KMS-11 (cell line): Measurements from ENCODE around the gene NOL4L.
"Not testable (repeated sequence)": the region's sequence is repeated elsewhere in the genome, so short reads cannot be mapped to it uniquely, and the experiment has no call there.

Experiments used
- H2AFZ ChIP-seq: fragments of 200-600 bp; sonication (generic); 2 replicates; pipeline ENCODE4 v1.6.1; 2016; ENCODE audit warnings: antibody characterized with exemption, mixed run types, low read depth
- H3K27ac ChIP-seq: fragments of 200-600 bp; sonication (generic); 2 replicates; pipeline ENCODE4 v1.6.1; 2016; ENCODE audit warnings: mild to moderate bottlenecking, mixed run types
- H3K27me3 ChIP-seq: fragments of 200-600 bp; sonication (generic); 2 replicates; pipeline ENCODE4 v1.6.1; 2017; ENCODE audit warnings: mild to moderate bottlenecking, low read depth, mixed run types, moderate library complexity; ENCODE audit not compliant: insufficient read depth
- H3K36me3 ChIP-seq: fragments of 200-600 bp; sonication (generic); 2 replicates; pipeline ENCODE4 v1.6.1; 2017; ENCODE audit warnings: mild to moderate bottlenecking, mixed run types; ENCODE audit not compliant: insufficient read depth
- H3K4me1 ChIP-seq: fragments of 200-600 bp; sonication (generic); 2 replicates; pipeline ENCODE4 v1.6.1; 2016; ENCODE audit warnings: mild to moderate bottlenecking, low read depth, mixed run types; ENCODE audit not compliant: poor library complexity, severe bottlenecking
- H3K4me2 ChIP-seq: fragments of 200-600 bp; sonication (generic); 2 replicates; pipeline ENCODE4 v1.7.0; 2016; ENCODE audit warnings: mild to moderate bottlenecking, mixed run types
- H3K4me3 ChIP-seq: fragments of 200-600 bp; sonication (generic); IDR thresholded peaks from 2 replicates; pipeline ENCODE4 v1.6.1; 2017; ENCODE audit warnings: low read depth, low read length, mixed read lengths; ENCODE audit not compliant: insufficient read depth
- H3K79me2 ChIP-seq: fragments of 200-600 bp; sonication (generic); 2 replicates; pipeline ENCODE4 v1.6.1; 2016; ENCODE audit warnings: low read depth, mixed run types; ENCODE audit not compliant: insufficient read depth
- H3K9ac ChIP-seq: fragments of 200-600 bp; sonication (generic); 2 replicates; pipeline ENCODE4 v1.6.1; 2016; ENCODE audit warnings: mild to moderate bottlenecking, mixed run types
- H4K20me1 ChIP-seq: fragments of 200-600 bp; sonication (generic); 2 replicates; pipeline ENCODE4 v1.6.1; 2016; ENCODE audit warnings: mild to moderate bottlenecking, mixed run types; ENCODE audit not compliant: insufficient read depth
- TF ChIP-seq, protein P1 (sequence below): fragments of 200-600 bp; sonication (generic); conservative IDR thresholded peaks from 2 replicates; pipeline ENCODE4 v1.6.1; 2017; ENCODE audit warnings: low read depth, mild to moderate bottlenecking, antibody characterized with exemption, low read length, moderate library complexity, mixed read lengths

The NOL4L gene

GRCh38 chr20:32495217-32495565 is 89.9 kb downstream of the NOL4L start:
- Histone ChIP-seq H3K27ac (no peak overlapping the region), H2AFZ (no peak overlapping the region), H3K4me3 (no peak overlapping the region), H4K20me1 (no peaks in the 10 kb centered on the region), H3K4me1 (no peaks in the 10 kb centered on the region), H3K79me2 (no peaks in the 10 kb centered on the region), H3K4me2 (no peak overlapping the region), H3K9ac (no peak overlapping the region), H3K36me3 (no peaks in the 10 kb centered on the region), H3K27me3 (no peaks in the 10 kb centered on the region)
- TF ChIP-seq, protein P1, sequence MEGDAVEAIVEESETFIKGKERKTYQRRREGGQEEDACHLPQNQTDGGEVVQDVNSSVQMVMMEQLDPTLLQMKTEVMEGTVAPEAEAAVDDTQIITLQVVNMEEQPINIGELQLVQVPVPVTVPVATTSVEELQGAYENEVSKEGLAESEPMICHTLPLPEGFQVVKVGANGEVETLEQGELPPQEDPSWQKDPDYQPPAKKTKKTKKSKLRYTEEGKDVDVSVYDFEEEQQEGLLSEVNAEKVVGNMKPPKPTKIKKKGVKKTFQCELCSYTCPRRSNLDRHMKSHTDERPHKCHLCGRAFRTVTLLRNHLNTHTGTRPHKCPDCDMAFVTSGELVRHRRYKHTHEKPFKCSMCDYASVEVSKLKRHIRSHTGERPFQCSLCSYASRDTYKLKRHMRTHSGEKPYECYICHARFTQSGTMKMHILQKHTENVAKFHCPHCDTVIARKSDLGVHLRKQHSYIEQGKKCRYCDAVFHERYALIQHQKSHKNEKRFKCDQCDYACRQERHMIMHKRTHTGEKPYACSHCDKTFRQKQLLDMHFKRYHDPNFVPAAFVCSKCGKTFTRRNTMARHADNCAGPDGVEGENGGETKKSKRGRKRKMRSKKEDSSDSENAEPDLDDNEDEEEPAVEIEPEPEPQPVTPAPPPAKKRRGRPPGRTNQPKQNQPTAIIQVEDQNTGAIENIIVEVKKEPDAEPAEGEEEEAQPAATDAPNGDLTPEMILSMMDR: no peak

- Histone ChIP-seq H3K27ac (no peak overlapping the region), H3K4me3 (no peak overlapping the region), H3K36me3 (no peaks in the 10 kb centered on the region), H3K27me3 (no peaks in the 10 kb centered on the region), H3K4me1 (no peaks in the 10 kb centered on the region), H2AFZ (no peak overlapping the region), H3K79me2 (no peaks in the 10 kb centered on the region), H3K9ac (no peak overlapping the region), H4K20me1 (no peaks in the 10 kb centered on the region), H3K4me2 (no peak overlapping the region)
- TF ChIP-seq, protein P1: no peak
Measured at GRCh38 chr20:32494483-32495216, 90.5 kb downstream of the NOL4L start.

DNA sequence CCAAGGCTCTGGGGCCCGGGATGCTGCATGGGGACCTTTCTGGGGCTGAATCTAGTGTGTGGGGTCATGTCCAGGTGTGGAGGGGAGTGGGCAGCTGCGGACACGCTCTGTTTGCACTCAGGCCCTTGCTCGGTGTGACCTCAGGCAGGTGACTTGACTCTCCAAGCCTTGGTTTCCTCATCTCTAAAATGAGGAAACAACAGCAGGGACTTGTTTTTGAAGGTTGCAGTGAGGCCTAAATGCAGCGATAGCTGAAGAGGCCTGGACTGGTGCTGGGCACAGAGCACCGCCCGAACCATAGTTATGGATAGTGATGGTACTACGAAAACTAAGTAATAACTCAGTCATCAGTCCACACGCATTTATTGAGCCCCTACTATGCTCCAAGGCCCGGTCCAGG is 91.8 kb downstream of the NOL4L start:
- Histone ChIP-seq H3K4me2 (no peak overlapping the region), H2AFZ (no peak overlapping the region), H3K9ac (no peak overlapping the region), H3K79me2 (no peaks in the 10 kb centered on the region), H4K20me1 (no peaks in the 10 kb centered on the region), H3K27ac (no peak overlapping the region), H3K4me3 (no peak overlapping the region), H3K4me1 (no peaks in the 10 kb centered on the region), H3K36me3 (no peaks in the 10 kb centered on the region), H3K27me3 (no peaks in the 10 kb centered on the region)
- TF ChIP-seq, protein P1: no peak

DNA sequence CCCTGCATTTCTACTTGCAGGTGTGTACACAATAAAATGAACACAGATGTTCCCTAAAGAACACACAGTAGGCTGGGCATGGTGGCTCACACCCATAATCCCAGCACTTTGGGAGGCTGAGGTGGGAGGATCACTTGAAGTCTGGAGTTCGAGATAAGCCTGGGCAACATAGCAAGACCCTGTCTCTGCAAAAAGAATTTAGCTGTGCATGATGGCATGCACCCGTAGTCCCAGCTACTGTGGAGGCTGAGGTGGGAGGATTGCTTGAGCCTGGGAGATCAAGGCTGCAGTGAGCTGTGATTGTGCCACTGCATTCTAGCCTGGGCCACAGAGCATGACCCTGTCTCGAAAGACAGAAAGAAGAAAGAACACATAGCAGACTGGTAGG is 93.4 kb downstream of the NOL4L start:
- not testable (repeated sequence) for H3K4me3 ChIP-seq, H3K27ac ChIP-seq, H3K9ac ChIP-seq, H3K36me3 ChIP-seq, H3K4me2 ChIP-seq, H4K20me1 ChIP-seq, H3K79me2 ChIP-seq, H3K27me3 ChIP-seq, H3K4me1 ChIP-seq, H2AFZ ChIP-seq

DNA sequence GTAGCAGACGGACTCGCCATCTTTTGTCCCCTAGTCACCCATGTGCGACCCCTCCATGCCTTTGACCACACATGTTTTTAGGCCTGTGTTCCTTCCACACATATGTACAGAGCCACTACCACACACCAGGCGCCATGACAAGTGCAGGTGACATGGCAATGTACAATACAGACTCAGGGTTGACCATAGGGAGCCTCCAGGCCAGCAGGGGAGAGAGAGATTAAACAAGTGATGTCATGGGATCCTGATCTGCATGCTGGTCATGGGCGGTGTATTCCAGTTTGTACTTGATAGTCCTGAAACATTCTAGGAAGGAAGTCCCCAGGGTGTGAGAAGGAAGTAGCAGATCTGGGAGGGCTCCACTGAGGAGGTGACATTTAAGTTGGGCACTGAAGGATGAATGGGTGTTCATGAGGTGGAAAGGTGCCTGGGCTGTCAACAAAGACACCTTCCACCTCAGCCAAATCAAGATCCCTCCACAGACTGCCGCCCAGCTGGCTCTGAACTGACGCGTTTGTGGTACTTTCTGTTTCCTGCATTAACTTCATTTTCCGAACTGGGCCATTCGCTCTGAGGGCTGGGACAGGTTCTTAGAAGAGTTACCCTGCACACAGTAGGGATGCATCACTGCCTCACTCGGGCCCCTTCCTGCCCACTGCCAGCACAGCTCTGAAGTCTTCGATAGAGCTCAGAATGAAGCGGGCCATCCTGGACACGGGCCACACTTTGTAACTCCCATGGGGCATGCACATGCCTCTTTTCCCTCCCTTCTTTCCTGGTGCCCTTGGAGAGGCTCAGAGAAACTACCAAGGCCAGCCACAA is 94.0 kb downstream of the NOL4L start:
- H3K4me3 ChIP-seq: no peak overlapping the region
- no peak overlapping the region for H3K9ac ChIP-seq
- H3K36me3 ChIP-seq: no peaks in the 10 kb centered on the region
- H3K4me2 ChIP-seq: no peak overlapping the region
- TF ChIP-seq, protein P1: no peak
- peaks cover 6% of the 10 kb centered on the region for H3K4me1 ChIP-seq
- no peaks in the 10 kb centered on the region for H3K79me2 ChIP-seq
- no peaks in the 10 kb centered on the region for H4K20me1 ChIP-seq
- H3K27me3 ChIP-seq: no peaks in the 10 kb centered on the region
- H3K27ac ChIP-seq: no peak overlapping the region
- H2AFZ ChIP-seq: no peak overlapping the region
